Activated naive CD4-positive, alpha-beta T cell treated with anti-CD3 and anti-CD28 coated beads for 36 hours (primary cell): Measurements from ENCODE around the gene WDFY4. TPM values are rescaled to one million over a fixed set of nuclear protein-coding genes. Genes with fewer than 3 reads are reported as not detected.

Experiments
- CTCF ChIA-PET: fragments of 350-600 bp; sonication (Branson Sonifier 250); formaldehyde crosslinking; loops from one replicate; lab custom pipeline; 2021; ENCODE audit warnings: antibody characterized with exemption; lab: Charles Lee
- DNase-seq: peaks from one replicate; pipeline ENCODE4 v3.0.0-alpha.2; 2020
- H3K27ac Mint-ChIP-seq: one replicate; pipeline ENCODE4 v1.8.0; 2021; ENCODE audit warnings: mild to moderate bottlenecking, mixed read lengths
- H3K27me3 Mint-ChIP-seq: one replicate; pipeline ENCODE4 v1.8.0; 2021; ENCODE audit warnings: low read depth, mixed read lengths
- H3K36me3 Mint-ChIP-seq: one replicate; pipeline ENCODE4 v1.8.0; 2021; ENCODE audit warnings: low read depth, mixed read lengths
- H3K4me1 Mint-ChIP-seq: one replicate; pipeline ENCODE4 v1.8.0; 2021; ENCODE audit warnings: low read depth, mixed read lengths
- H3K4me3 Mint-ChIP-seq: one replicate; pipeline ENCODE4 v1.8.0; 2021; ENCODE audit warnings: mild to moderate bottlenecking, moderate library complexity, mixed read lengths
- H3K9me3 Mint-ChIP-seq: one replicate; pipeline ENCODE4 v1.8.0; 2021; ENCODE audit warnings: mixed read lengths
- intact Hi-C: fragments of 100-400 bp; cut with micrococcal nuclease; formaldehyde crosslinking; loops from one replicate; pipeline ENCODE4 v1.15.1; 2023
- total RNA-seq, 2 experiments: library from RNA; stranded (reverse); gene quantifications; one replicate each; pipeline ENCODE4 v1.2.3, GENCODE V29; 2021

WDFY4 gene
- total RNA-seq, 2 experiments from 2014 or later: 0.20 to 0.29 TPM

DNA sequence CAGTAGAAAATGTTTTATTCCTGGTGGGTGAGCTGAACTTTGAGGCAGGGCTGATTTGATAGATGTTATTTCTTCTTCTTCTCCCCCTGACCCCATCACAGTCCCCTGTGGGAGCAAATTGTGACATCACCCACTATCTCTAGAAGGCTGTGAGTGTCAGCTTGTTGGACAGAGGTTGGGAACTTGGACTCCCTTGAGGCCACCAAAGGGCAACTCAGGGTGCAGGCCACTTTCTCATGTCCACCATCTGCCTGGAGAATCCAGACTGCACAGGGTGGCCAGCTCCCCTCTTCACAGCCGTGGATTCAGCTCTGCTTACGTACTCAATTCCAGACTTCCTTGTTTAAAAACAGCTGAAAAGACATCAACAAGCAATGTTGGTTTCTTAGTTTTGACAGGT, 151.9 kb downstream of the WDFY4 start:
- Mint-ChIP-seq H3K27ac (no peak overlapping the region), H3K9me3 (peaks cover 9% of the 10 kb centered on the region), H3K36me3 (peaks cover 3% of the 10 kb centered on the region), H3K27me3 (no peaks in the 10 kb centered on the region), H3K4me3 (no peak overlapping the region), H3K4me1 (no peaks in the 10 kb centered on the region)
- no peak for DNase-seq
- intact Hi-C loops: no loop called here
- CTCF ChIA-PET: no interaction called here

DNA sequence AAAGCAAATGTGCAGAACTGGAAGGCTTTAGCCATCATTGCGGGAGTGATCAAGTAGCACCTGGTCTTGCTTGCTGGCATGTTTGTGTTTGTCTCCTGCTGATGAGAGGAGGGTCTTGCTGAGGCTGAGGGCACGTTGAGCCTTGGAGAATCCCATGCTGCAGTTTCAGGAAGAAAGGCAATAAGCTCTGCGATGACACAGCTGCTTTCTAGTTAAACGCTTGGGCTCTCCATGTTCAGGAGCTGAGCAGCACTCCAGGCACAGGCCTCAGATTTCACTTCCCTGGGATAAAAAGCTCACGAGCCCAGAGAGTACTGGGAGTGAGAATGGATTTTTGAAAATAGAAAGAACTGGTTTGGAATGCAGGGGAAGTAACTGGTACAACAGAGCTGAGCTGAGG, 154.2 kb downstream of the WDFY4 start:
- no peak overlapping the region for H3K4me3 Mint-ChIP-seq
- H3K36me3 Mint-ChIP-seq: no peaks in the 10 kb centered on the region
- CTCF ChIA-PET: interaction anchor here (1.1 kb wide), 2 partner anchors 9 to 182 kb away, joined by 3 to 4 read pairs; no protein-coding TSS in a partner anchor

DNA sequence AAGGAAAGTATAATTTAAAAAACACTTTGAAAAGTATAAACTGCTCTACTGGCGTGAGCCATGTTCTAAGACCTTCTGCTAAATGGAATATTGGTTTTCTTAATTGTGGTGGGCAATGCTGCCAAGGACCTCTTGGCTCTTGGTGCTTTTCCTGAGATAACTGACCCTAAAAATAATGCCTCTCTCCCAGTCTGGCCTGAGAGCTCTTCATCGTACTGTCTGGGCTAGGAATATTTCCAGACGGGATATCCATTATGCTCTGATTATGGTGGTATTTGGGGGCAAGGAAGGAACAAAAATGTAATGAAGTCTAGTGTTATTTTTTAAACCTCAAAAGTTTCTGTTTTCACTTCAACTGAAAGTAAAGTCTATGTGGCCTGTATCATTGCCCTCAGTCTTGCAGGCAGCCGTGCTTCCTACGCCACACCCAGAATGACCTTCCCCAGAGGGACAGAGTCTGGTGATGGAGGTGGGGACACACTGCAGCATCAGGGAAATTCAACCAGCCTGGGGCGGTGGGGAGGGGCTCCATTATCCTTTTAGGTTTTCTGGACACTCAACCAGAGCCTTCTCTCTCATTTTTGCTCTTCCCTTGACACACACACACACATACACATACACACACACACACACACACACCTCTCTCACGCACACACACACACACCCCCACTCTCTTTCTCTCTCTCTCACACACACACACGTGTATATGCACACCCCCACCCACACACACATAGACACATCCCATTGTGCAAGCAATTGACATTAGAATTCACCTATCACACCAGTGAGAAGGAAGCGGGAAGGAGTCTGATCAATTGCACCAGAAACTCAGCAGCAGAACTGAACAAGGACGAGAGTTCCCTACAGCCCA, 155.4 kb downstream of the WDFY4 start:
- H3K27me3 Mint-ChIP-seq: no peaks in the 10 kb centered on the region

More for the DNA sequence above, 154.2 kb downstream of the WDFY4 start:
- Mint-ChIP-seq H3K27ac (no peak overlapping the region), H3K27me3 (no peaks in the 10 kb centered on the region), H3K9me3 (no peaks in the 10 kb centered on the region), H3K4me1 (no peaks in the 10 kb centered on the region)
- intact Hi-C loops: no loop called here
- DNase-seq: no peak

DNA sequence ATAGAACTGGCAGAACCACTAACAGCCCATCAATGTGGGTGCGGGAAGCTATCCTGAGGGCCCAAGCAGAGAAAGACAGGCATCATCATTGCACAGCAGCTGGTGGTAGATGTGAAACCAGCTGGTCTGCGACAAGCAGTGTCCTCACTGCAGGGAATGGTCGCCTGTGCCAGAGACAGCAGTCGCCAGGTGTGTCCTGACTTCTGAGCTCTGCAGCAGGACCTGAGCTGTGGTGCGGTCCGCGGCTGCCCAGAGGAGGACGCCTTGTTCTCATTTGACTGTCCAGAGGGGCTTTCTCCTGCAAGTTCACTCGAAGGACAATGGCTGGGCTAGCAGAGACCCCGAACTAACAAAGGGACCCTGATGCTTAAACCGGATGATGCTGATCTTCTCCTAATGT, 157.6 kb downstream of the WDFY4 start:
- Mint-ChIP-seq H3K27me3 (no peaks in the 10 kb centered on the region), H3K9me3 (no peaks in the 10 kb centered on the region), H3K36me3 (no peaks in the 10 kb centered on the region), H3K27ac (no peak overlapping the region), H3K4me3 (no peak overlapping the region), H3K4me1 (no peaks in the 10 kb centered on the region)
- CTCF ChIA-PET: no interaction called here
- intact Hi-C loops: no loop called here
- no peak for DNase-seq

More for the DNA sequence above, 155.4 kb downstream of the WDFY4 start:
- H3K4me1 Mint-ChIP-seq: no peaks in the 10 kb centered on the region
- CTCF ChIA-PET: interaction anchor here (1.1 kb wide), 1 partner anchor 184 kb away, joined by 4 read pairs; no protein-coding TSS in a partner anchor
- intact Hi-C loops: no loop called here
- no peak overlapping the region for H3K4me3 Mint-ChIP-seq
- H3K9me3 Mint-ChIP-seq: no peaks in the 10 kb centered on the region
- H3K27ac Mint-ChIP-seq: no peak overlapping the region
- no peak for DNase-seq
- no peaks in the 10 kb centered on the region for H3K36me3 Mint-ChIP-seq

DNA sequence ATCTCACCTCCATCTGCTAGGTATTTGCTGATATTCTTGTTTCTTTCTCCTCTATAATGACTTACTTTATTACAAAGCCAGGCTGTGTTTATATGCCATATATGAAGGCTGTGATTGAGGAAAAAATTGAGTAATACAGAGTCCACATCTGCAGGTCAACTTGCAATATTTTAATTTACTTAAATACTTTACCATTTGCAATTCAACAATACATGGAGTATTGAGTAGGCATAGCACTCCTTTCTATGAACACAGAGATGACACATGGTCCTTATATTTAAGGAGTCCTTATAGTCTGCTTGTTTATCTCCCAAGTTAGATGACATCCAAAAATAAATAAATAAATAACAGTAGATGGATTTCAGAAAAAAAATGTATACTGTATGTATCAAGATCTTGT, 158.5 kb downstream of the WDFY4 start:
- intact Hi-C loops: no loop called here
- H3K27ac Mint-ChIP-seq: no peak overlapping the region
- DNase-seq: no peak
- H3K27me3 Mint-ChIP-seq: no peaks in the 10 kb centered on the region
- H3K36me3 Mint-ChIP-seq: no peaks in the 10 kb centered on the region
- H3K4me3 Mint-ChIP-seq: no peak overlapping the region
- H3K4me1 Mint-ChIP-seq: no peaks in the 10 kb centered on the region
- H3K9me3 Mint-ChIP-seq: no peaks in the 10 kb centered on the region
- CTCF ChIA-PET: no interaction called here

DNA sequence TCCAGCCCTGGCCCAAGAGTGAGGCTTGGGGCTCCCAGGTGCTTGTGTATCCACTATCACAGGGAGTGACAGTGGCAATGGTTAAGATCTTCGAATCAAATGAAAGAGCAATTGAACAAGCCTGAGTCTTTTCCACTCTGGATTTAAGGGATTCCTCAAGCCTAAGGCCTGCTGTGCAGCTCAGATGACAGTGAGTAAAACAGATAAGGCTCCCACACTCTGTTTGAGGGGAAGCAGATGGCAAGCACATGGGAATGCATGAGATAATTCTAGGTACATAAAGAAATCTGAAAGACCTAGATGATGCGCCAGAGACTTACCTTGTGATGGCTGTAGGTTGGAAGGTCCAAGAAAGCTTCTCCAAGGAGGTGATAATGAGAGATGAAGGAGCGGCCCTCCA, 159.9 kb downstream of the WDFY4 start:
- H3K27me3 Mint-ChIP-seq: no peaks in the 10 kb centered on the region
- H3K9me3 Mint-ChIP-seq: no peaks in the 10 kb centered on the region
- no peaks in the 10 kb centered on the region for H3K36me3 Mint-ChIP-seq
- intact Hi-C loops: no loop called here
- H3K4me3 Mint-ChIP-seq: no peak overlapping the region
- CTCF ChIA-PET: no interaction called here
- no peaks in the 10 kb centered on the region for H3K4me1 Mint-ChIP-seq
- no peak for DNase-seq
- H3K27ac Mint-ChIP-seq: no peak overlapping the region

DNA sequence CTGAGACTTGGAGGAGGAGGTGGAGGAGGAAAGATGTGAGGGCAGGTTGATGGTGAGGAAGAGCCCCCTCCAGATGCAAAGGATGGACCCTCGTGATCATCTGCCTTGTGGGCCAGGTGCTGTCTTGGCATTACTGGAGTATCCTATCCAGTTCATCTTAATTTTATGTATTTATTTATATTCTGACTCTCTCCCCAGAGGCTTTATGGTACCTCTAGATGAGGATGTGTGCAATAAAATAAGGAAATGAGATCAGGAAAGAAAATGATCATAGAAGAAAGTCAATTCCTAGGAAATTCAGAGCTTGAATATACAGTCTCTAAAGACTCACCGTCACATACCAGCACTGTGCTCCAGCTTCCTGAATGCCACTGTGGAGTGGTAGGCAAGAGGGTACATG, 160.8 kb downstream of the WDFY4 start:
- Mint-ChIP-seq H3K36me3 (no peaks in the 10 kb centered on the region), H3K27ac (no peak overlapping the region), H3K27me3 (no peaks in the 10 kb centered on the region), H3K9me3 (no peaks in the 10 kb centered on the region), H3K4me3 (no peak overlapping the region), H3K4me1 (no peaks in the 10 kb centered on the region)
- DNase-seq: no peak
- intact Hi-C loops: no loop called here
- CTCF ChIA-PET: no interaction called here

DNA sequence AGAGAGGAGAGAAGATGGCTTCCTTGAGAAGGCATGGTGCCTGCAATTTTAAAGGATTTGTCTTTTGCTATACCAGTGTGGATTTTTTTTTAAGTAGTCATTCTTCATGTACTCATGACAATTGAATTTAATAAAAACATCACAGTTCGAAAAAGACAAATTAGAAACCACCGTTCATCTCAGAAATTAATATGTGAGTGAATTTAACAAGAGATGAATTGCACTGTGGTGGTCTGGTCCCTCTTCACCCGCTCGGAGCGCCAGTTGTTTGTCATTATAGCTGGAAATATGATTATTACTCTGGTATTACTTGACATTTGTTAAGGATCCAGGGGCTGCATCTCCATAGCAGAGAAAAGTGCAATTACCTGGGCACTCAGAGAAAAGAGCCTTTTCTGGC, 163.0 kb downstream of the WDFY4 start:
- Mint-ChIP-seq H3K9me3 (no peaks in the 10 kb centered on the region), H3K4me3 (no peak overlapping the region), H3K27ac (no peak overlapping the region), H3K27me3 (no peaks in the 10 kb centered on the region), H3K36me3 (no peaks in the 10 kb centered on the region), H3K4me1 (no peaks in the 10 kb centered on the region)
- CTCF ChIA-PET: no interaction called here
- DNase-seq: no peak
- intact Hi-C loops: no loop called here

DNA sequence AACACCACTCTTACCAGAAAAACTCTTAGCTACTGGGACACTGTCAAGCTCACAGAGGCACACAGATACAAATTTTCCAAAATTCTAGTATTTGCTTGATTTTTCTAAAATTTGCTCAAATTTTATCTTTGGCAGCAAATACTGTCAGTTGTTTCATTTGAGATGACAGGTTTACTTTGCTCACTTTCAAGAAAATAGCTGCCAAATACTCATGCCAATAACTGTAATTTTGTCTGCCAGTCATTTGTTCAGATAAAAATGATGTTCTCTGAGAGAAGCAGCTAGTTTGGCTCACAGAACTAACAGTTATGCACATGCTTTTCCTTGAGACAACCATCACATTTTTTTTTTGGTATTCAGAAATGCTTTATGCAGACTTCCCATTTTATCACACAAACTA, 172.2 kb downstream of the WDFY4 start:
- Mint-ChIP-seq H3K4me1 (no peaks in the 10 kb centered on the region), H3K27me3 (no peaks in the 10 kb centered on the region), H3K4me3 (no peak overlapping the region), H3K27ac (no peak overlapping the region), H3K36me3 (no peaks in the 10 kb centered on the region), H3K9me3 (peaks cover 4% of the 10 kb centered on the region)
- CTCF ChIA-PET: no interaction called here
- intact Hi-C loops: no loop called here
- no peak for DNase-seq

DNA sequence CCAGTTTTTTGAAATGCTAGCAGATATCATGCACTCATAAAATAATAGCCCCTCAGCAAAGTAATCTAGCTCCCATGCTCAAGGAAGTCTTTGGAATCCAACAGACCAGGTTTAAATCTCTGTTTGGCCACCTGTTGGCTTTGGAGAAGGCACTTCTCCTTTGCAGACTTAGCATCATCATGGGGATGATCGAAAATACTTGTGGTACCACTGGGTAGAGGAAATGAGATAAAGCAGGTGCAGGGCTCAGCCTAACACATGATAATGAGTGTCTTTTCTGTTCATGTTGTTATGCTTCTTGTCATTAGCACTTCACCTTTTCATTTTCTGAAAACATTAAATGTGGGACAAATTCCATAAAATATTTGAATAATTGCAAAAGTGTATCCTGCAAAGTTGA, 187.6 kb downstream of the WDFY4 start:
- DNase-seq: no peak
- Mint-ChIP-seq H3K27me3 (no peaks in the 10 kb centered on the region), H3K27ac (no peak overlapping the region), H3K9me3 (no peaks in the 10 kb centered on the region), H3K4me3 (no peak overlapping the region), H3K4me1 (no peaks in the 10 kb centered on the region), H3K36me3 (no peaks in the 10 kb centered on the region)
- intact Hi-C loops: no loop called here
- CTCF ChIA-PET: no interaction called here

DNA sequence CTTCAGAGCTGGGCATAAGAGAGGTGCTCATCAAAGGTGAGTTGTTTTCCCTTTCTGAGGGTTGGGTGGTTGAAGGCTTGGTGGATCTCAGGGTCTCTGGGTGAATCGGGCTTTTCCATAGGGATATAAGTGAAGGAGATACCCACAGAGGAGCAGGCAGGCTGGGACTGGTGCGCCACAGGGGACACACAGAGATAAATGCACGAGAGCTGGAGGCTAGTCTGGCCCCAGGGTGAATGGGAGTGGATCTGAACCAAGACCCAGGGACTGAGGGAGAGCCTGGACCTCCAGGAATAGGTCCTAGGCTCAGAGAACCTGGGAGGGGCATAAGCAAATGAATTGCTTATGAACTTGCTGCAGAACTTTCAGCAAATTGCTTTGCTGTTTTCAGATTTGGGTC, 193.4 kb downstream of the WDFY4 start:
- no peaks in the 10 kb centered on the region for H3K9me3 Mint-ChIP-seq
- no peaks in the 10 kb centered on the region for H3K4me1 Mint-ChIP-seq
- intact Hi-C loops: no loop called here
- no peaks in the 10 kb centered on the region for H3K36me3 Mint-ChIP-seq
- no peaks in the 10 kb centered on the region for H3K27me3 Mint-ChIP-seq
- CTCF ChIA-PET: no interaction called here
- no peak overlapping the region for H3K27ac Mint-ChIP-seq
- DNase-seq: no peak
- H3K4me3 Mint-ChIP-seq: no peak overlapping the region

DNA sequence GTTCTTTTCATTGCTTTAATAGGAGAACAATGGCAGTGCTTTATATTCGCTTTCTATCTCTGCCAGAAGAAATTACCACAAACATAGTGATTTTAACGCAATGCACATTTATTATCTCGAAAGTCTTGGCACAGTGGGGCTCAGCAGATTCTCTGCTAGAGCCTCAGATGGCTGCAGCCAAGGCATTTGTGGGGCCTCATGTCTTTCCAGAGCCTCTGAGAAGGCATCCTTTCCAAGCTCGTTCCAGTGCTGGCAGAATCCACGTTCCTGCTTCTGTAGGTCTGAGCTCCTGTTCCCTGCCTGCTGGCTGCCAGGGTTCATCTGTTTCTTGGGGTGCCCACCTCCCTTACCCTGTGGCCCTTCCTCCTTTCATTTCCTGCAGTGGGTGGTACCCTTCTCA, 194.8 kb downstream of the WDFY4 start:
- Mint-ChIP-seq H3K4me1 (no peaks in the 10 kb centered on the region), H3K9me3 (no peaks in the 10 kb centered on the region), H3K36me3 (no peaks in the 10 kb centered on the region), H3K27me3 (no peaks in the 10 kb centered on the region), H3K4me3 (no peak overlapping the region), H3K27ac (no peak overlapping the region)
- DNase-seq: no peak
- intact Hi-C loops: no loop called here
- CTCF ChIA-PET: no interaction called here

DNA sequence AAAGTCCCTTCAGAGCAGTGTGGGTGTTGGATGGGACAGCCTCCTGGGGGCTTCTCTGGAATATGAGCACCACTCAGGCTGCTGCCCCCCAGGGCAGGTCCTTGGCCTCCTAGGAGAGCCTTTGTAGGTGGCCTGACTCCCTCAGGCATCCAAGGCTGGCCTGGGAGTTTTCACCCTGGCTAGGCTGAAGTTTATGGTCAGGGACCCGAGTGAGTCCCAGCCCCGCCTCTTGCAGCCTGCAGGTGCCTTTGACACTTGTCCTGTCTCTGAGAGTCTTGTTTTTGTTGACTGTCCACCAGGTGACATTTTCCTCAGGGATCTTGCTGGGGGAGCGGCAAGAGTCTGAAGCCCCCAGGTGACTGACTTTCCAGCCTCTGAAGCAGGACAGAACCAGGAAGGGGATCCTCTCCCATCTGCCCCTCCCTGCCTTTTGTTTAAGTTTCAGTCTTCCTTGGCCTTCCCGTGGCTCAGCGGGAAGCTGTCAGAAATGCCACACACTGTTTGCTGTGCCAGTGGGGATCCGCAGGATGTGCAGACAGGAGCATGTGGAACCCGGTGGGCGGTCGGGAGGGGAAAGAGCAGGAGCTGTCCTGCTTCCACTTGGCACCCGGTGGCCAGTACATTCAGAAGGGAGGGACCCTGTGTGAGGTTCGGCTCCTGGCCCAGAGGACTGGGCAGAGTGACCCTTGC, 195.5 kb downstream of the WDFY4 start:
- Mint-ChIP-seq H3K9me3 (no peaks in the 10 kb centered on the region), H3K4me3 (no peak overlapping the region), H3K4me1 (no peaks in the 10 kb centered on the region), H3K27ac (no peak overlapping the region), H3K36me3 (no peaks in the 10 kb centered on the region), H3K27me3 (no peaks in the 10 kb centered on the region)
- intact Hi-C loops: no loop called here
- CTCF ChIA-PET: no interaction called here
- no peak for DNase-seq
